Trophoblast cell (in vitro differentiated cells and primary cell): ENCODE data around the gene OR2T2.
"Not testable (repeated sequence)": the region's sequence is repeated elsewhere in the genome, so short reads cannot be mapped to it uniquely, and the experiment has no call there.

ENCODE experiments used
- DNase-seq, 2 donors: peaks; one replicate each; pipeline ENCODE4 v3.0.0-alpha.2; 2016
- H2AFZ ChIP-seq: 2 replicates; pipeline ENCODE4 v1.6.1; 2013; ENCODE audit warnings: low read length, moderate library complexity, mild to moderate bottlenecking; ENCODE audit not compliant: insufficient read depth, poor library complexity
- H2AK5ac ChIP-seq: 2 replicates; pipeline ENCODE4 v1.6.1; 2013; ENCODE audit warnings: mild to moderate bottlenecking, low read length
- H2BK120ac ChIP-seq: 2 replicates; pipeline ENCODE4 v1.6.1; 2013; ENCODE audit warnings: low read length, mild to moderate bottlenecking, moderate library complexity; ENCODE audit not compliant: insufficient read depth, poor library complexity
- H2BK12ac ChIP-seq: 2 replicates; pipeline ENCODE4 v1.6.1; 2013; ENCODE audit warnings: mild to moderate bottlenecking, low read length, moderate library complexity
- H2BK5ac ChIP-seq: 2 replicates; pipeline ENCODE4 v1.6.1; 2013; ENCODE audit warnings: low read length, low read depth, moderate library complexity, mild to moderate bottlenecking; ENCODE audit not compliant: poor library complexity
- H3K14ac ChIP-seq: 2 replicates; pipeline ENCODE4 v1.6.1; 2013; ENCODE audit warnings: mild to moderate bottlenecking, low read length
- H3K18ac ChIP-seq: 2 replicates; pipeline ENCODE4 v1.6.1; 2013; ENCODE audit warnings: mild to moderate bottlenecking, low read length
- H3K23ac ChIP-seq: 2 replicates; pipeline ENCODE4 v1.6.1; 2013; ENCODE audit warnings: low read length
- H3K27ac ChIP-seq: 2 replicates; pipeline ENCODE4 v1.5.1; 2013; ENCODE audit warnings: low read depth, mild to moderate bottlenecking, inconsistent platforms, low read length, moderate library complexity
- H3K27me3 ChIP-seq: 2 replicates; pipeline ENCODE4 v1.6.1; 2013; ENCODE audit warnings: inconsistent platforms, mild to moderate bottlenecking, low read length, moderate library complexity; ENCODE audit not compliant: insufficient read depth
- H3K36me3 ChIP-seq, 2 experiments: 1 replicate in 1 of 2; 2 replicates in 1 of 2; pipeline ENCODE4 v1.6.1; 2013; ENCODE audit warnings: low read length in 2 of 2, mild to moderate bottlenecking in 2 of 2, moderate library complexity in 1 of 2; ENCODE audit not compliant: insufficient read depth in 2 of 2, control insufficient read depth in 1 of 2
- H3K4ac ChIP-seq: 2 replicates; pipeline ENCODE4 v1.6.1; 2013; ENCODE audit warnings: low read depth, mild to moderate bottlenecking, low read length, moderate library complexity
- H3K4me1 ChIP-seq, 2 experiments: 1 replicate in 1 of 2; 2 replicates in 1 of 2; pipeline ENCODE4 v1.6.1; 2013; ENCODE audit warnings: low read length in 2 of 2, mild to moderate bottlenecking in 2 of 2, moderate library complexity in 1 of 2; ENCODE audit not compliant: insufficient read depth in 2 of 2, control insufficient read depth in 1 of 2
- H3K4me2 ChIP-seq: 2 replicates; pipeline ENCODE4 v1.6.1; 2013; ENCODE audit warnings: inconsistent platforms, mild to moderate bottlenecking, low read length, moderate library complexity
- H3K4me3 ChIP-seq: 2 replicates; pipeline ENCODE4 v1.5.1; 2013; ENCODE audit warnings: mild to moderate bottlenecking, low read depth, low read length, inconsistent platforms
- H3K79me1 ChIP-seq: one replicate; pipeline ENCODE4 v1.6.1; 2013; ENCODE audit warnings: low read length
- H3K79me2 ChIP-seq: 2 replicates; pipeline ENCODE4 v1.6.1; 2013; ENCODE audit warnings: low read length, mild to moderate bottlenecking; ENCODE audit not compliant: control insufficient read depth, insufficient read depth, poor library complexity
- H3K9ac ChIP-seq: 2 replicates; pipeline ENCODE4 v1.6.1; 2013; ENCODE audit warnings: mild to moderate bottlenecking, low read length
- H3K9me3 ChIP-seq: 2 replicates; pipeline ENCODE4 v1.6.1; 2013; ENCODE audit warnings: low read depth, mild to moderate bottlenecking, control low read depth, inconsistent platforms, low read length; ENCODE audit not compliant: insufficient read depth
- H4K12ac ChIP-seq: 2 replicates; pipeline ENCODE4 v1.6.1; 2013; ENCODE audit warnings: low read depth, mild to moderate bottlenecking, low read length, moderate library complexity
- H4K8ac ChIP-seq: 2 replicates; pipeline ENCODE4 v1.6.1; 2013; ENCODE audit warnings: low read depth, mild to moderate bottlenecking, low read length, moderate library complexity
- H4K91ac ChIP-seq: one replicate; pipeline ENCODE4 v1.6.1; 2013; ENCODE audit warnings: low read depth, mild to moderate bottlenecking, low read length, moderate library complexity
- WGBS: extraction: QIAGEN DNeasy Blood & Tissue Kit; methylation state at CpG from one replicate; pipeline ENCODE4 v1.1.7; 2013; ENCODE audit warnings: missing lambda C conversion rate; ENCODE audit not compliant: insufficient read length, insufficient coverage; ENCODE audit errors: extremely low coverage; 5-methylcytosine and 5-hydroxymethylcytosine counted together

OR2T2 gene

GRCh38 chr1:248459117-248459516 lies 13.7 kb downstream of the OR2T2 start:
- not testable (repeated sequence) for H2BK12ac ChIP-seq, H3K79me1 ChIP-seq, H3K79me2 ChIP-seq, H3K27ac ChIP-seq, H2BK5ac ChIP-seq, H3K9ac ChIP-seq, H3K4me3 ChIP-seq, H3K14ac ChIP-seq, H2BK120ac ChIP-seq, H3K4me1 ChIP-seq, H4K12ac ChIP-seq, H3K4ac ChIP-seq, H2AFZ ChIP-seq, H3K4me2 ChIP-seq, H3K23ac ChIP-seq, H3K9me3 ChIP-seq, H3K18ac ChIP-seq, H4K91ac ChIP-seq, H2AK5ac ChIP-seq, H3K27me3 ChIP-seq, DNase-seq, H3K36me3 ChIP-seq, H4K8ac ChIP-seq
- WGBS, result no CpG with 5 or more reads among the region's 7 CpGs

GRCh38 chr1:248471154-248471553 lies 25.7 kb downstream of the OR2T2 start:
- Histone ChIP-seq H3K36me3 (no peaks in the 10 kb centered on the region), H2BK120ac (no peak overlapping the region), H3K14ac (no peak overlapping the region), H3K9ac (no peak overlapping the region), H2BK12ac (no peak overlapping the region), H3K27me3 (no peaks in the 10 kb centered on the region), H2AK5ac (no peak overlapping the region), H3K4me1 (no peaks in the 10 kb centered on the region), H4K12ac (no peak overlapping the region), H3K18ac (no peak overlapping the region), H2AFZ (no peak overlapping the region), H3K4me2 (no peak overlapping the region), H4K8ac (no peak overlapping the region), H2BK5ac (no peak overlapping the region), H3K4me3 (no peak overlapping the region), H3K4ac (no peak overlapping the region), H3K27ac (no peak overlapping the region), H3K79me2 (no peaks in the 10 kb centered on the region), H4K91ac (no peak overlapping the region), H3K79me1 (no peaks in the 10 kb centered on the region), H3K23ac (no peak overlapping the region), H3K9me3 (peaks cover 6% of the 10 kb centered on the region)
- no CpG with 5 or more reads among the region's 4 CpGs for WGBS
- no peak for DNase-seq

DNA sequence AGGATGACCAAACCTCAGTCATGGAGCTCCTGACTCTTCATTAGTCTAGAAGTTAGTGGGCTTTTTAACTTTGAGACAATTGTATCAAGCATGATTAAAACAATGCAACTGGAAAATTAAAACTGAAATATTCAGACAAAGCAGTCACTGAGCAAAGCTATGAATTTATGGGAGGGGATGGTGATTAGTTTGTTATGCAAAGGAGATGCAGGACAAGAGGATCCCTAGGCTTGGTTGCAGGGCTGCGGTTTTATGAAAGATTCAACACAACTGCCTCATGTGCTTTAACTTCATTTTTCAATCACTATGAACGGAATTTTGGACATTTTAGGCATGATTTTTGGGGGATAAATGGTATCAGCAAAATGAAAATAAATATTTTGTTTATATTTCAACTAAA lies 26.7 kb downstream of the OR2T2 start:
- no CpG with 5 or more reads among the region's 2 CpGs for WGBS
- not testable (repeated sequence) for H3K4ac ChIP-seq, H3K79me1 ChIP-seq, H3K4me3 ChIP-seq, H3K23ac ChIP-seq, H3K4me2 ChIP-seq, H3K27me3 ChIP-seq, H3K36me3 ChIP-seq, H3K9me3 ChIP-seq, H3K9ac ChIP-seq, H3K79me2 ChIP-seq, H3K18ac ChIP-seq, H2AFZ ChIP-seq, H3K4me1 ChIP-seq, H2BK120ac ChIP-seq, H3K14ac ChIP-seq, H2AK5ac ChIP-seq, H4K12ac ChIP-seq, H3K27ac ChIP-seq, DNase-seq, H4K91ac ChIP-seq, H2BK12ac ChIP-seq, H4K8ac ChIP-seq, H2BK5ac ChIP-seq

- not testable (repeated sequence) for H2AFZ ChIP-seq, H2BK120ac ChIP-seq, DNase-seq, H3K36me3 ChIP-seq, H3K79me2 ChIP-seq, H3K27me3 ChIP-seq, H3K27ac ChIP-seq, H2BK12ac ChIP-seq, H3K4ac ChIP-seq, H3K18ac ChIP-seq, H3K14ac ChIP-seq, H3K9ac ChIP-seq, H2BK5ac ChIP-seq, H3K23ac ChIP-seq, H3K4me2 ChIP-seq, H3K4me3 ChIP-seq, H3K79me1 ChIP-seq, H3K9me3 ChIP-seq, H4K8ac ChIP-seq, H3K4me1 ChIP-seq, H2AK5ac ChIP-seq, H4K91ac ChIP-seq, H4K12ac ChIP-seq
- WGBS, result no CpG with 5 or more reads among the region's 2 CpGs
These were observed 27.6 kb downstream of the OR2T2 start, which contains the start of gene OR2T3 for GRCh38 chr1:248473051-248473450. Gene OR2T3, plus strand, starts transcription at chr1:248473351. Its CDS starts 0 bp downstream, at chr1:248473351.
